H1 (cell line): ENCODE results near the gene ELMO1.

Experiments
- ATF2 ChIP-seq: IDR thresholded peaks from 2 replicates; pipeline ENCODE4 v1.6.1; 2012; ENCODE audit warnings: low read length, inconsistent platforms
- CTCF ChIP-seq, 3 experiments: IDR thresholded peaks; 1 replicate in 2 of 3; 2 replicates in 1 of 3; pipeline versions ENCODE4 v1.5.1 to v1.6.1; 2011; ENCODE audit warnings: low read length in 3 of 3, mild to moderate bottlenecking in 3 of 3, inconsistent platforms in 2 of 3, low read depth in 1 of 3, moderate library complexity in 1 of 3; ENCODE audit not compliant: insufficient read depth in 1 of 3; ENCODE audit errors: control extremely low read depth in 1 of 3
- EZH2 ChIP-seq: fragments of 200-600 bp; sonication (generic); IDR thresholded peaks from 2 replicates; pipeline ENCODE4 v1.7.1; 2012; ENCODE audit warnings: low read depth, mild to moderate bottlenecking, moderate library complexity, low read length, inconsistent platforms; ENCODE audit not compliant: severe bottlenecking
- GABPA ChIP-seq: IDR thresholded peaks from 2 replicates; pipeline ENCODE4 v1.6.1; 2011; ENCODE audit warnings: mild to moderate bottlenecking, low read length, moderate library complexity, borderline replicate concordance; ENCODE audit not compliant: insufficient read depth
- HDAC6 ChIP-seq: IDR thresholded peaks from one replicate; pipeline ENCODE4 v1.7.1; 2012; ENCODE audit warnings: low read depth, mild to moderate bottlenecking, inconsistent platforms, low read length, moderate library complexity
- NRF1 ChIP-seq: IDR thresholded peaks from 2 replicates; pipeline ENCODE4 v1.6.1; 2011; ENCODE audit warnings: mild to moderate bottlenecking, low read depth, low read length, improper control_type of control experiment
- POLR2A ChIP-seq, 2 experiments: IDR thresholded peaks; 1 replicate in 1 of 2; 2 replicates in 1 of 2; pipeline ENCODE4 v1.6.1; 2011; ENCODE audit warnings: low read depth in 2 of 2, low read length in 2 of 2, mild to moderate bottlenecking in 2 of 2; ENCODE audit errors: control extremely low read depth in 1 of 2
- POLR2AphosphoS5 ChIP-seq: IDR thresholded peaks from 2 replicates; pipeline ENCODE4 v1.6.1; 2011; ENCODE audit warnings: low read depth, low read length
- RAD21 ChIP-seq, 2 experiments: IDR thresholded peaks in 1 of 2; conservative IDR thresholded peaks in 1 of 2; 2 replicates each; pipeline ENCODE4 v1.6.1; 2011; ENCODE audit warnings: low read depth in 2 of 2, low read length in 2 of 2, improper control_type of control experiment in 1 of 2, inconsistent platforms in 1 of 2, mild to moderate bottlenecking in 1 of 2, moderate library complexity in 1 of 2
- RNF2 ChIP-seq: fragments of 200-900, 300-1000 bp; sonication (generic); IDR thresholded peaks from 2 replicates; pipeline ENCODE4 v1.7.1; 2016; ENCODE audit warnings: borderline replicate concordance, low read depth, mild to moderate bottlenecking, antibody characterized with exemption, low read length; ENCODE audit not compliant: poor library complexity, severe bottlenecking; ENCODE audit errors: missing control alignments
- RXRA ChIP-seq: IDR thresholded peaks from 2 replicates; pipeline ENCODE4 v1.6.1; 2011; ENCODE audit warnings: low read depth, mild to moderate bottlenecking, low read length, moderate library complexity; ENCODE audit not compliant: insufficient read depth
- SUZ12 ChIP-seq: fragments of 200-600 bp; sonication (generic); IDR thresholded peaks from 2 replicates; pipeline ENCODE4 v1.6.1; 2012; ENCODE audit warnings: mild to moderate bottlenecking, inconsistent platforms, low read length, moderate library complexity, mixed read lengths
- TAF1 ChIP-seq: IDR thresholded peaks from 2 replicates; pipeline ENCODE4 v1.6.1; 2011; ENCODE audit warnings: mild to moderate bottlenecking, low read depth, low read length
- YY1 ChIP-seq: IDR thresholded peaks from 2 replicates; pipeline ENCODE4 v1.6.1; 2011; ENCODE audit warnings: low read depth, mild to moderate bottlenecking, low read length

GRCh38 chr7:37070471-37070870 lies 378.2 kb downstream of the ELMO1 start:
- TF ChIP-seq CTCF (IDR thresholded peaks at IDR 0.05; ENCODE audit: control extremely low read depth in 1 of 3, insufficient read depth in 1 of 3, low read depth in 1 of 3, low read length in 3 of 3) (no peak), POLR2AphosphoS5 (no peak), NRF1 (no peak), TAF1 (no peak), SUZ12 (no peak), EZH2 (no peak), HDAC6 (no peak), POLR2A (IDR thresholded peaks at IDR 0.05; ENCODE audit: control extremely low read depth in 1 of 2, low read depth in 2 of 2, low read length in 2 of 2) (no peak), RNF2 (no peak), RXRA (no peak), RAD21 (IDR thresholded peaks at IDR 0.05 in 1 of 2, conservative IDR thresholded peaks at IDR 0.05 in 1 of 2; ENCODE audit: low read depth in 2 of 2, low read length in 2 of 2) (no peak), YY1 (no peak), GABPA (no peak), ATF2 (no peak)
